GM19328 (cell line): ENCODE data around the gene ERICH6B.

ENCODE experiments used
- ATAC-seq: cut with Tn5 transposase; IDR thresholded peaks from one replicate; pipeline ENCODE4 v1.9.1; 2021; ENCODE audit warnings: mild to moderate bottlenecking, moderate library complexity; ENCODE audit not compliant: unreplicated experiment

Gene ERICH6B

GRCh38 chr13:45545686-45546409, 69.7 kb downstream of the ERICH6B start:
- ATAC-seq: no peak

- no peak for ATAC-seq
These were observed 71.0 kb downstream of the ERICH6B start for GRCh38 chr13:45544520-45544919.

GRCh38 chr13:45542878-45543277, 72.7 kb downstream of the ERICH6B start:
- ATAC-seq: no peak

GRCh38 chr13:45542391-45542790, 73.1 kb downstream of the ERICH6B start:
- no peak for ATAC-seq

- no peak for ATAC-seq
These were observed 73.7 kb downstream of the ERICH6B start for GRCh38 chr13:45541806-45542205.

GRCh38 chr13:45540864-45541263, 74.7 kb downstream of the ERICH6B start:
- ATAC-seq: no peak

GRCh38 chr13:45540195-45540594, 75.3 kb downstream of the ERICH6B start:
- ATAC-seq: no peak

- no peak for ATAC-seq
These were observed 77.2 kb downstream of the ERICH6B start for GRCh38 chr13:45538382-45538781.

- ATAC-seq: no peak
These were observed 78.0 kb downstream of the ERICH6B start for GRCh38 chr13:45537516-45537915.

- ATAC-seq: no peak
These were observed 79.3 kb downstream of the ERICH6B start for GRCh38 chr13:45536224-45536623.

- no peak for ATAC-seq
These were observed 80.9 kb downstream of the ERICH6B start for GRCh38 chr13:45534604-45535003.

- no peak for ATAC-seq
These were observed 85.8 kb downstream of the ERICH6B start for GRCh38 chr13:45529758-45530157.

GRCh38 chr13:45527699-45528462, 87.7 kb downstream of the ERICH6B start:
- no peak for ATAC-seq

- ATAC-seq: no peak
These were observed 93.0 kb downstream of the ERICH6B start for GRCh38 chr13:45522571-45522970.

GRCh38 chr13:45521297-45521696, 94.2 kb downstream of the ERICH6B start:
- ATAC-seq: no peak

- ATAC-seq: no peak
These were observed 96.0 kb downstream of the ERICH6B start for GRCh38 chr13:45519493-45519892.

GRCh38 chr13:45518525-45519245, 96.9 kb downstream of the ERICH6B start:
- ATAC-seq: no peak

GRCh38 chr13:45516757-45517156, 98.8 kb downstream of the ERICH6B start:
- ATAC-seq: no peak

GRCh38 chr13:45512098-45512496, 103.4 kb downstream of the ERICH6B start:
- ATAC-seq: no peak

- ATAC-seq: no peak
These were observed 104.0 kb downstream of the ERICH6B start for GRCh38 chr13:45511310-45512097.

- ATAC-seq: no peak
These were observed 104.9 kb downstream of the ERICH6B start for GRCh38 chr13:45510672-45511071.
